Ishikawa (cell line): ENCODE results near the gene DGLUCY.

Source experiments
- CEBPB ChIP-seq: IDR thresholded peaks from 2 replicates; pipeline ENCODE4 v1.6.1; 2012
- CREB1 ChIP-seq: IDR thresholded peaks from 2 replicates; pipeline ENCODE4 v1.6.1; 2012; ENCODE audit warnings: low read depth
- EGR1 ChIP-seq: IDR thresholded peaks from 2 replicates; pipeline ENCODE4 v1.6.1; 2012
- EP300 ChIP-seq: IDR thresholded peaks from 2 replicates; pipeline ENCODE4 v1.6.1; 2012; ENCODE audit warnings: borderline replicate concordance
- FOXM1 ChIP-seq: IDR thresholded peaks from 2 replicates; pipeline ENCODE4 v1.6.1; 2012; ENCODE audit warnings: low read depth, borderline replicate concordance
- MAX ChIP-seq: IDR thresholded peaks from 2 replicates; pipeline ENCODE4 v1.6.1; 2012
- NFIC ChIP-seq: IDR thresholded peaks from 2 replicates; pipeline ENCODE4 v1.6.1; 2012
- RAD21 ChIP-seq: IDR thresholded peaks from 2 replicates; pipeline ENCODE4 v1.6.1; 2012; ENCODE audit warnings: low read depth
- TAF1 ChIP-seq: IDR thresholded peaks from 2 replicates; pipeline ENCODE4 v1.6.1; 2012; ENCODE audit warnings: low read depth, mild to moderate bottlenecking
- TCF12 ChIP-seq: IDR thresholded peaks from 2 replicates; pipeline ENCODE4 v1.6.1; 2012; ENCODE audit warnings: low read depth
- TEAD4 ChIP-seq: IDR thresholded peaks from 2 replicates; pipeline ENCODE4 v1.6.1; 2012
- ZBTB7A ChIP-seq: IDR thresholded peaks from 2 replicates; pipeline ENCODE4 v1.6.1; 2012; ENCODE audit warnings: low read depth
- TF ChIP-seq, protein P1 (sequence below): IDR thresholded peaks from 2 replicates; pipeline ENCODE4 v1.6.1; 2012
- TF ChIP-seq, protein P2 (sequence below): IDR thresholded peaks from 2 replicates; pipeline ENCODE4 v1.6.1; 2012; ENCODE audit warnings: low read depth, mild to moderate bottlenecking

Gene DGLUCY

GRCh38 chr14:91256661-91257060 is 142.8 kb downstream of the DGLUCY start:
- TF ChIP-seq EGR1 (no peak), CEBPB (no peak), TAF1 (no peak), EP300 (no peak), CREB1 (no peak)

GRCh38 chr14:91257328-91258010 is 143.6 kb downstream of the DGLUCY start:
- TF ChIP-seq CREB1, result no peak
- no peak for TF ChIP-seq EP300
- no peak for TF ChIP-seq ZBTB7A
- TF ChIP-seq TAF1, result no peak
- TF ChIP-seq TEAD4, result no peak
- TF ChIP-seq NFIC, result no peak
- no peak for TF ChIP-seq TCF12
- no peak for TF ChIP-seq EGR1

GRCh38 chr14:91258011-91258618 is 144.2 kb downstream of the DGLUCY start:
- TF ChIP-seq MAX (no peak), EP300 (no peak)

- TF ChIP-seq TCF12 (no peak), TEAD4 (no peak), MAX (no peak), CEBPB (no peak), EGR1 (no peak), EP300 (no peak)
- TF ChIP-seq, protein P1, sequence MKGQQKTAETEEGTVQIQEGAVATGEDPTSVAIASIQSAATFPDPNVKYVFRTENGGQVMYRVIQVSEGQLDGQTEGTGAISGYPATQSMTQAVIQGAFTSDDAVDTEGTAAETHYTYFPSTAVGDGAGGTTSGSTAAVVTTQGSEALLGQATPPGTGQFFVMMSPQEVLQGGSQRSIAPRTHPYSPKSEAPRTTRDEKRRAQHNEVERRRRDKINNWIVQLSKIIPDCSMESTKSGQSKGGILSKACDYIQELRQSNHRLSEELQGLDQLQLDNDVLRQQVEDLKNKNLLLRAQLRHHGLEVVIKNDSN, result no peak
- TF ChIP-seq, protein P2, sequence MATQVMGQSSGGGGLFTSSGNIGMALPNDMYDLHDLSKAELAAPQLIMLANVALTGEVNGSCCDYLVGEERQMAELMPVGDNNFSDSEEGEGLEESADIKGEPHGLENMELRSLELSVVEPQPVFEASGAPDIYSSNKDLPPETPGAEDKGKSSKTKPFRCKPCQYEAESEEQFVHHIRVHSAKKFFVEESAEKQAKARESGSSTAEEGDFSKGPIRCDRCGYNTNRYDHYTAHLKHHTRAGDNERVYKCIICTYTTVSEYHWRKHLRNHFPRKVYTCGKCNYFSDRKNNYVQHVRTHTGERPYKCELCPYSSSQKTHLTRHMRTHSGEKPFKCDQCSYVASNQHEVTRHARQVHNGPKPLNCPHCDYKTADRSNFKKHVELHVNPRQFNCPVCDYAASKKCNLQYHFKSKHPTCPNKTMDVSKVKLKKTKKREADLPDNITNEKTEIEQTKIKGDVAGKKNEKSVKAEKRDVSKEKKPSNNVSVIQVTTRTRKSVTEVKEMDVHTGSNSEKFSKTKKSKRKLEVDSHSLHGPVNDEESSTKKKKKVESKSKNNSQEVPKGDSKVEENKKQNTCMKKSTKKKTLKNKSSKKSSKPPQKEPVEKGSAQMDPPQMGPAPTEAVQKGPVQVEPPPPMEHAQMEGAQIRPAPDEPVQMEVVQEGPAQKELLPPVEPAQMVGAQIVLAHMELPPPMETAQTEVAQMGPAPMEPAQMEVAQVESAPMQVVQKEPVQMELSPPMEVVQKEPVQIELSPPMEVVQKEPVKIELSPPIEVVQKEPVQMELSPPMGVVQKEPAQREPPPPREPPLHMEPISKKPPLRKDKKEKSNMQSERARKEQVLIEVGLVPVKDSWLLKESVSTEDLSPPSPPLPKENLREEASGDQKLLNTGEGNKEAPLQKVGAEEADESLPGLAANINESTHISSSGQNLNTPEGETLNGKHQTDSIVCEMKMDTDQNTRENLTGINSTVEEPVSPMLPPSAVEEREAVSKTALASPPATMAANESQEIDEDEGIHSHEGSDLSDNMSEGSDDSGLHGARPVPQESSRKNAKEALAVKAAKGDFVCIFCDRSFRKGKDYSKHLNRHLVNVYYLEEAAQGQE, result no peak
Measured at GRCh38 chr14:91258876-91259275, 145.0 kb downstream of the DGLUCY start.

- TF ChIP-seq ZBTB7A (no peak), FOXM1 (no peak), CREB1 (no peak), RAD21 (no peak), EGR1 (no peak)
- TF ChIP-seq, protein P1, result no peak
- TF ChIP-seq, protein P2, result no peak
Measured at GRCh38 chr14:91261115-91261514, 147.2 kb downstream of the DGLUCY start.

DNA sequence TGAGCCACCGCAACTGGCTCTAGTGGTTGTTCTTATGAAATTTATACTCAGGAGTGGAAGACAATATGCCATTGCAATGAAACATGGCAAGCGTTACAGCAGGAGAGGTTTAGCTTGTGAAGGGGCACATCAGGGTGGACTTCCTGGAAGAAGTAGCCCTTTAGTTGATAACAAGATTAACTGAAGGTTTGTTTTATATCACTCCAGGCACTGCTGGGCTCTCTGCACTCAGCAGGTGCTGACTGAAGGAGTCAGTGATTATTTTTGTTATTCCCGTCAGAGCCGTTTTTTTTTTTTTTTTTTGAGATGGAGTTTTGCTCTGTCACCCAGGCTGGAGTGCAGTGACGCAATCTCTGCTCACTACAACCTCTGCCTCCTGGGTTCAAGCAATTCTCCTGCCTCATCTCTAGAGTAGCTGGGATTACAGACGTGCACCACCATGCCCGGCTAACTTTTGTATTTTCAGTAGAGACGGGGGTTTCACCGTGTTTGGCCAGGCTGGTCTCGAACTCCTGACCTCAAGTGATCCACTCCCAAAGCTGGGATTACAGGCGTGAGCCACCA is 148.2 kb downstream of the DGLUCY start:
- no peak for TF ChIP-seq NFIC
- TF ChIP-seq, protein P1, result no peak
- TF ChIP-seq, protein P2, result no peak
- TF ChIP-seq TEAD4, result no peak
- no peak for TF ChIP-seq MAX
- no peak for TF ChIP-seq FOXM1
- TF ChIP-seq EGR1, result no peak
- no peak for TF ChIP-seq TAF1
- no peak for TF ChIP-seq CEBPB
- TF ChIP-seq CREB1, result no peak
- TF ChIP-seq RAD21, result no peak
